Occipital lobe (tissue), 2 donors: ENCODE data around the gene KLHL34. TPM values are rescaled to one million over a fixed set of nuclear protein-coding genes. Genes with fewer than 3 reads are reported as not detected.

Experiments
- DNase-seq: peaks from one replicate; lab custom pipeline; 2025; lab: John Stamatoyannopoulos, UW
- total RNA-seq: library from RNA; depleted of rRNA; stranded (reverse); fragments of >200 nt; gene quantifications from one replicate; pipeline ENCODE4 v1.2.3, GENCODE V29; 2014

The KLHL34 gene
- total RNA-seq, 1 donor from 2014 or later, result under 0.01 TPM

DNA sequence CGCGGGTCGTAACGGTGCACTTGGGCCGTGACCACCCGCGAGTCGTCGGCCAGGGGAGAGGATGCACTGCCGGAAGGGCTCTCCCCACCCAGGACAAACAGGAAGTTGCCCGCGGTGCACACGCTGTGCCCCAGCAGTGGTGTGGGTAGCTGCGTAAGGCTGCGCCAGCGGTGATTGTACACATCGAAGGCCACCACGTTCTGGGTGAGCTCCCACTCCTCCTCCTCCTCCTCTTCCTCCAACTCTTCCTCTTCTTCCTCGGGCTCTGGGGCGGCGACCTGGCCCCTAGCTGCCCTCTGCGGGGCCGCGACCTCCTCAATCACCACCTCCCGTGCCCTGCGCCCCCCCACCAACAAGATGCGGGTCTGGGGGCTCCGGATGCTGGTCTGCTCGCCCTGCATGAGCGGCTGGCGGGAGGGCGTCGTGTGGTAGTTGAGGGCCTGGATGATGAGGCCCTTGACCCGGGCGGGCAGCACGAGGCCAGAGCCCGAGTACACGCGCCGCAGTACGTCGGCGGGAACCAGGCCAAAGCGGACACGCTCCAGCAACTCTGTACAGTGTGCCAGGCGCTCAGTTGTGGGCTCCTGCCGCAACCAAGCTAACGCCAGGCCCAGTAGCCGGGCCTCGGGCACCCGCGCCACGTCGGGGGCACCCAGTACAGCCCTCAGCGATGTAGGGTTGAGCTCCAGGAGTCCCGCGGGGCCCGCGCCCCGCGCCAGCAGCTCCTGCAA is 1.4 kb downstream of the KLHL34 start:
- no peak for DNase-seq

DNA sequence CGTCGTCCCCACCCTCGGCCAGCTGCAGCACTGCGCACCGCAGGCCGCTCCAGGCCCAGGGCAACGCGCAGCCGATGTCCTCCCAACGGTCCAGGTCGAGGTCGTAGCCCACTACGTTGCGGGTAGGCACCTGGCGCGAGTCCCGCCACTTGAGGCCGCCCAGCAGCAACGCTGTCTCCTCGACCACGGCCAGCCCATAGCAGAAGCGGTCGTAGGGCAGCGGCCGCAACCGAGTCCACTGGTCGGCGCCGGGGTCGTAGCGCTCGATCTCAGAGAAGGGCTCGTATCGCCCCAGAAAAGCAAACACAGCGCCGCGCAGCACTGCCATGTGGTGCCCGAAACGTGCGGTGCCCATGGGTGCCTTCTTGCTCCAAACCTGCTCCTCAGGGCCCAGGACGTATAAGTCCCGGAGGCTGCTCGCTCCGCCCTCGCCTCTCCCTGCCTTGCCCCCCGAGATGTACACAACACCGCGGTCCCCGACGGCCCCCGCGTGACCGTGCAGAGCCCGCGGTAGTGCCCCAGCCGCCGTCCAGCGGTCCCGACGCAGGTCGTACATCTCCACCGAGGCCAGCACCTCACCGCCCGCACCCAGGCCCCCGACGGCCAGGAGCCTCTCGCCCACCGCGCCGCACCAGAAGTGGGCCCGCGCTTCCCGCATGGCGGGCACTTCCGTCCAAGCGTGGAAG is 2.1 kb downstream of the KLHL34 start:
- DNase-seq, result no peak

GRCh38 chrX:21645886-21646285 is 12.2 kb downstream of the KLHL34 start:
- no peak for DNase-seq

DNA sequence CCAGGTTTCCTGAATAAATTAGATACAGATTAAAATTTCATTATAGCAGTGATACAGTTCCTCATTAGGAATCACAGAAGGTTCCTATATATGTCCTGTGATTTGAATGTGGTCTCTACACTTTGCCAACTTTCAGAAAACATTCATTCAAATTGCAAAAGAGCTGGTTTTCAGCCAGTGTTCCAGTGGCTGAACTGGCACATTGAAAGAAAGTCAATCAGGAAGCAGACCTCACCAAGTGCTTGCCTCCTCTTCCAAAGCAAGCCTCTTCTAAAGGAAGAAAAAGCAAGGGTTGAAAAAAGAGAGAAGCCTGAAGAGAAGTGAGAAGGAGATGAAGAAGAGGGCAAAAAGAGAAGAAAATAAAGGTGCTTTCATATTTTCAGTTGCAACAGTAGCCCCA is 12.7 kb downstream of the KLHL34 start:
- no peak for DNase-seq

GRCh38 chrX:21639775-21640174 is 18.4 kb downstream of the KLHL34 start:
- no peak for DNase-seq

DNA sequence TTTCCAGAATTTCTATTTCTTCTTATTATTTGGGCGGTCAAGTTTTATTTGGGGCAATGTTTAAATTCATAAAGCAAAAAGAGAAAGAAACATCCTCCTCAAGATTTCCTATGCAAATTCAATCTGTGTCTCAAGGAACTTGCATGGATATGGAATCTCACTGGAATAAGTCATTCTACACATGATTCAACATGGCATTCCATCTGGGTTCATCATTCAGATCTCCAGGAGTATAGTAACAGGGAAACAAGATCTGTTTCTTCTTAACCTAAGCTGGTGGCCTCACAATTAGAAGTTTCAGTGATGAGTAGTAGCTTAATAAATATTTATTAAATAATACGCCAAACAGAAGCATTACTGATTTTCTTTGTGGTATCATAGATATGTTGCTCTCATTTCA is 19.8 kb downstream of the KLHL34 start:
- DNase-seq, result no peak

DNA sequence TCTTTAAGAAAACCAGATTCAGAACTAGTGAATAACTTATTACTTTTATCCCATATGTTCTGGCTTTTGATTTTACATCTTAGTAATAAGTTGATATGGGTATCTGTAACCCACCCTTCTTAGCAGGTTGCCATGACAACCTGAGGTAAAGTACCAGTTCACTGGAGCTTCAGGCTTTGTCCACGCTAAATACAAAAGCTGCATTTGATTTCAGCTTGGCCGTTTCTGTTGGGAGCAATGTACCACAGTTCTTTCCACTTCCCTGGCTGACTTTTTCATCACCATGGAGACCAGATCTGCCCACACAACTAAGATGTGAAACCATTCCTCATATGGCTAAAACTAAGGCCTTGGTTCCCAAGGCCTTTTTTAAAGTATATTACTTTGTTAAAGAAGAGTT is 26.1 kb downstream of the KLHL34 start:
- DNase-seq, result no peak

DNA sequence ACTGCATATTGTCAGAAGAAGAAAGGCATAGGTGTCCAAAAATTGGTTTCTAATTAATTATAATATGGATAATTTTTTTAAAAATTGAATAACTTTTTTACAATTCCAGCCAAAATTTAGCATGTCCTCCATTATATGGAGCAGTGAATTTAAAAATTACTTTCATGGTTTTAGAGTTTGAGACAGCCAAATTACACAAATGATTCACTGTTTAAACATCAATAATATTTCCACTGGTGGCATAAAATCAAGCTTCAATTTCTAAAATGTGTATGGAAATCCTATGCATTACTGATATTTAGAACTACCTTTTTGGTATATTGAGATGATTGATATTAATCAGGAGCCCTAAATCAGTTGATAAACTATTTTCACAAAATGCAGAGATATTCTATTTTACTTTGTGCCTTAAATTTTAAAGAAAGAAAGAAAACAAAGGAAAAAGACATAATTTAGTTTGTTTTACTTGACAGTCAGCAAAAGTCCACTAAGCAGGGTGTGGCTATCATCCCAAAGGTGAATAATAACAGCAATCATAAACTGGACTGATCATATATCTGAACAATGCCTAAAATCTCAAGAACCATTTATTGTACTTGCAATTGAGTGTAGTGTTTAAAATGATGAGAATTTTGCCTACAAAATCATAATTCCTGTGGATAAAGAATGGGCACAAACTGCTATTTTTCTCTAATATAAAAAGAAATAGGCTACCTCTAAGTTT is 34.2 kb downstream of the KLHL34 start:
- DNase-seq, result no peak

- DNase-seq, result no peak
These were observed 37.9 kb downstream of the KLHL34 start for GRCh38 chrX:21620234-21620633.

GRCh38 chrX:21616386-21616785 is 41.7 kb downstream of the KLHL34 start:
- no peak for DNase-seq

DNA sequence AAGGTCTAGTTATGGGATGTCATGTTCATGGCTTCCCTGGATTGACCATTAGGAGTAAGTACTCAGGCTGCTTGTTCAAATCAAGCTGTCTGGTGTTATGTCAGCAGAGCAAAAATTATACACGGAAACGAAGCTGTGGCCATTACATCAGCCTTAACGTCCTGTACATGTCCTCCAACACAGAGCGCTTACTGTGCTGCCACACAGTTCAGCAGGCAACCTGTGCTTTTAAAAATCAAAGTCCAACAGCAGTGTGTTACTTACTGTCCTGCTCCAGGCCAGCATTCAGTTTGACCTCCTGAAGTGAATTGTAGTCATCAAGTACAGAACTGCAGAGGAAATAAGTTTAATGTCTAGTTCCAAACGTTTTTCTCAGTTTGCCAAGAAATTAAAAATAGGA is 46.0 kb downstream of the KLHL34 start:
- DNase-seq, result no peak

DNA sequence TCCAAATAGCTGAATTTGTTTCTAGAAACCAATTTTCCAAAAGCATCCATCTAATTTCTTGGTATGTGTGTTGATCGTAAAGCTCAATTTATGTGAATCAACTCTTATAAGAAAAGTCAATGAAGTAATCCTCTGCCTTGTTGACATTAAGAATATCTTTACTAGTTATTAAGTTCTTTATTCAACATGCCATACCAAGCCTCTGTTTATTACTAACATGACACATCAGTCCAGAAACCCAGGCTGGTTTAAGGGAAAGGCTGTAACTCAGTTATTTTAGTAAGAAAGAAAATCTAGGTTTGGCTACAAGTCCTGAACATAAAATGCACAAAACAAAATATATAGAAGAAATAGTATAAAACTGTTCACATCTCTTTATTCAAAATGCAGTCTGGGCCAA is 48.0 kb downstream of the KLHL34 start:
- DNase-seq, result no peak

DNA sequence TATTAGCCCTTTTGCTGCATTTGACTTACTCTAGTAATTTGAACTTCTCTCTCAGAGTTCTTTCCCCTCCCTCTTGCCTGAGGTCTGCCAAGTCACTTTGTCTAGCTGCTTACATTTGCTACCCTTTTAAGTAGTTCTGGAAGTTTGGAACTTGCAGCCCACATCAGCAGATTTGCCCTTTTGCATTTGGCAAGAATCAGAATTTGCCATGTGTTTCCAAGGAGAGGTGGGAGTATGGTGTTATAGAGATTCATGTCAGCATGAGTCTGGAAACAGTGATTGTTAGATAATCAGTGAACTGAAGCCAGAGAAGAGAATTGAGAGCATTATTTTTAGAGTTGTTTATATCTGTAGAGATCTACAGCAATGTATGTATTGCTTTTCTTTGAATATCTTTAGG is 52.1 kb downstream of the KLHL34 start:
- DNase-seq, result no peak

Other genes with a start within 250 kb of the KLHL34 start
- 0.31 TPM for gene SMPX, start 99.8 kb upstream of the KLHL34 start, total RNA-seq
- 11.4 TPM for gene MBTPS2, start 181.3 kb upstream of the KLHL34 start, total RNA-seq
- 0.94 TPM for gene YY2, start 197.7 kb upstream of the KLHL34 start, total RNA-seq